ENCODE data around the gene LY6G6D. TPM values are rescaled to one million over a fixed set of nuclear protein-coding genes. Genes with fewer than 3 reads are reported as not detected.
A peak's percentile ranks its signal among the peaks of the same experiment; 100 is the strongest.

LY6G6D gene
- total RNA-seq, 2 donors from 2014 or later: not detected

GRCh38 chr6:31732029-31732428, 16.9 kb downstream of the LY6G6D start:
- Histone ChIP-seq H3K9me3 (no peaks in the 10 kb centered on the region), H3K36me3 (peaks cover 14% of the 10 kb centered on the region), H3K27ac (peak overlapping the region; percentile 23), H3K4me3 (no peak overlapping the region), H3K27me3 (no peaks in the 10 kb centered on the region), H3K4me1 (peaks cover 13% of the 10 kb centered on the region), H3K9ac (ENCODE audit: low read depth in 2 of 2, low read length in 2 of 2) (peak overlapping the region in 1 of 2 donors; percentile 14)
- DNase-seq: no peak
- TF ChIP-seq CTCF (IDR thresholded peaks at IDR 0.05): no peak
- intact Hi-C loops (cut with DNase I): no loop called here

GRCh38 chr6:31733734-31734133, 18.6 kb downstream of the LY6G6D start:
- peak overlapping the region; percentile 95 to 100 for H3K9ac ChIP-seq (ENCODE audit: low read depth in 2 of 2, low read length in 2 of 2)
- no peak for DNase-seq
- H3K27ac ChIP-seq: peak overlapping the region; percentile 86
- intact Hi-C loops (cut with DNase I): no loop called here
- no peaks in the 10 kb centered on the region for H3K9me3 ChIP-seq
- H3K36me3 ChIP-seq: peaks cover 14% of the 10 kb centered on the region
- no peak for TF ChIP-seq CTCF (IDR thresholded peaks at IDR 0.05)
- H3K27me3 ChIP-seq: no peaks in the 10 kb centered on the region
- peaks cover 10% of the 10 kb centered on the region for H3K4me1 ChIP-seq
- no peak overlapping the region for H3K4me3 ChIP-seq

- H3K27ac ChIP-seq: peak overlapping the region; percentile 86
- no peaks in the 10 kb centered on the region for H3K9me3 ChIP-seq
- peaks cover 14% of the 10 kb centered on the region for H3K36me3 ChIP-seq
- TF ChIP-seq CTCF (IDR thresholded peaks at IDR 0.05): no peak
- peaks cover 10% of the 10 kb centered on the region for H3K4me1 ChIP-seq
- intact Hi-C loops (cut with DNase I): no loop called here
- no peaks in the 10 kb centered on the region for H3K27me3 ChIP-seq
- no peak for DNase-seq
- peak overlapping the region; percentile 74 for H3K4me3 ChIP-seq
- peak overlapping the region; percentile 95 to 100 for H3K9ac ChIP-seq (ENCODE audit: low read depth in 2 of 2, low read length in 2 of 2)
These were observed 19.2 kb downstream of the LY6G6D start for GRCh38 chr6:31734247-31734820.

- Histone ChIP-seq H3K4me3 (peak overlapping the region; percentile 74), H3K27ac (peak overlapping the region; percentile 86), H3K9ac (ENCODE audit: low read depth in 2 of 2, low read length in 2 of 2) (peak overlapping the region; percentile 95 to 100), H3K36me3 (peaks cover 14% of the 10 kb centered on the region), H3K9me3 (no peaks in the 10 kb centered on the region), H3K27me3 (no peaks in the 10 kb centered on the region), H3K4me1 (peaks cover 10% of the 10 kb centered on the region)
- no peak for TF ChIP-seq CTCF (IDR thresholded peaks at IDR 0.05)
- intact Hi-C loops (cut with DNase I): loop anchor here (5.0 kb wide), 1 partner anchor 33 kb away; the partner anchor contains the start of gene ABHD16A
- peak; percentile 83 for DNase-seq
These were observed 19.8 kb downstream of the LY6G6D start for GRCh38 chr6:31734821-31735406.

- no peak for TF ChIP-seq CTCF (IDR thresholded peaks at IDR 0.05)
- Histone ChIP-seq H3K36me3 (peaks cover 14% of the 10 kb centered on the region), H3K4me3 (peak within 1 kb of the TSS; percentile 74), H3K9me3 (no peaks in the 10 kb centered on the region), H3K27ac (peak within 1 kb of the TSS; percentile 86), H3K4me1 (peaks cover 10% of the 10 kb centered on the region), H3K9ac (ENCODE audit: low read depth in 2 of 2, low read length in 2 of 2) (peak within 1 kb of the TSS; percentile 95 to 100), H3K27me3 (no peaks in the 10 kb centered on the region)
- peak; percentile 95 for DNase-seq
- intact Hi-C loops (cut with DNase I): loop anchor here (5.0 kb wide), 1 partner anchor 34 kb away; the partner anchor contains the start of gene ABHD16A
These were observed 21.0 kb downstream of the LY6G6D start, which contains the start of gene CLIC1 for GRCh38 chr6:31736021-31736767. TSS of gene CLIC1 (minus strand) at chr6:31736530. CDS start at chr6:31736300, 230 bp downstream.
